ENCODE measurements around the gene FAM3B.
"Not testable (repeated sequence)": the region's sequence is repeated elsewhere in the genome, so short reads cannot be mapped to it uniquely, and the experiment has no call there.

FAM3B gene

DNA sequence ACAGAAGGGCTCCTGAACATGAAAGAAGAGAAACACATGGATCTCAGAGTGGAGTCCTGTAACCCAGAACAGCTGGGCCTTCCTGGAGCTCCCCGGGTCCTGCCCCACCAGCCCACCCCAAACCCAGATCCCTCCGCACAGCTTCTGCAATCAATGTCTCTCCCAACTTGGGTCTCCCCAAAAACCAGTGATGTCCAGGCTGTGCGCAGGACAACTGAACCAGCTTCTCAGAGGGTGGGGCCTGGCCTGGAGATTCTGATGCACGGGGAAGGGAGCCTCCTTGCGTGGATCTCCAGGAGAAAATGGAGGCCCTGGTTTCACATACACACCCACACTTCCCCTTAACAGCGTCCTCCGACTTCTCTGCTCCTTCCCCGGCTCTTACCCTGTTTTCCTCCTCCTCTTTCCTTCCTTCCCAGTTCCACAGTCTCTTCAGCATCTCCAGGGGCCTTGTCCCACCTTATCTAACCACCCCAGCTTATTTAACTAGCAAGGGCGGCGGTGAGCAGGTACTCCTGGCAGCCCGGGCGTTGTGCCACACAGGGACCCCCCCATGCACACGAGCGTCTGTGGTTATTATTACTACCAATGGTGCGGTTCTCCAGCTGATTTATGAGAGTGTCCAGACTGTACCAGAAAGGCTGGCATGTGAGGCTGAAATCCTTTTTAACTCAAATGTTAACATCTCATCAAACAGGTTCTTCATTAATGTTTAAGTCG is 34.0 kb downstream of the FAM3B start:
- no peak for DNase-seq (ENCODE audit: low read depth)

DNA sequence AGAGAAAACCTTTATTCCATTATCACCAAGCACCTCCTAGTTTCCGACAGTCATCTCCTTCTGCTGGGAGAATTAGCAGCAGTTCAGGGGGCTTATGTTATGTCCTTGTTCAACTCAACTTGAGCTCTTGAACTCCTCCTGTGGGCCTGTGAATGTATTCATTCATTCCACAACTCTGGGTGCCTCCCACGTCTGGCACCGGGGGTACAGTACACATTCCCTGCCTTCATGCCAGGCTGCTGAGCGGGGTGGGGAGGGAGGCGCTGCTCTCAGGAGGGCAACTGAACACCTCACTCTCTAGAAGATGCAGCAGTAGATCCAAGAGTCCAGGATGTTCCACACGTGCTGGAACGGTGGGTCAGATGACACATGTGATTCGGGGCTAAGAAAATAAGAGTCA is 40.9 kb downstream of the FAM3B start:
- no peak for DNase-seq (ENCODE audit: low read depth)

DNA sequence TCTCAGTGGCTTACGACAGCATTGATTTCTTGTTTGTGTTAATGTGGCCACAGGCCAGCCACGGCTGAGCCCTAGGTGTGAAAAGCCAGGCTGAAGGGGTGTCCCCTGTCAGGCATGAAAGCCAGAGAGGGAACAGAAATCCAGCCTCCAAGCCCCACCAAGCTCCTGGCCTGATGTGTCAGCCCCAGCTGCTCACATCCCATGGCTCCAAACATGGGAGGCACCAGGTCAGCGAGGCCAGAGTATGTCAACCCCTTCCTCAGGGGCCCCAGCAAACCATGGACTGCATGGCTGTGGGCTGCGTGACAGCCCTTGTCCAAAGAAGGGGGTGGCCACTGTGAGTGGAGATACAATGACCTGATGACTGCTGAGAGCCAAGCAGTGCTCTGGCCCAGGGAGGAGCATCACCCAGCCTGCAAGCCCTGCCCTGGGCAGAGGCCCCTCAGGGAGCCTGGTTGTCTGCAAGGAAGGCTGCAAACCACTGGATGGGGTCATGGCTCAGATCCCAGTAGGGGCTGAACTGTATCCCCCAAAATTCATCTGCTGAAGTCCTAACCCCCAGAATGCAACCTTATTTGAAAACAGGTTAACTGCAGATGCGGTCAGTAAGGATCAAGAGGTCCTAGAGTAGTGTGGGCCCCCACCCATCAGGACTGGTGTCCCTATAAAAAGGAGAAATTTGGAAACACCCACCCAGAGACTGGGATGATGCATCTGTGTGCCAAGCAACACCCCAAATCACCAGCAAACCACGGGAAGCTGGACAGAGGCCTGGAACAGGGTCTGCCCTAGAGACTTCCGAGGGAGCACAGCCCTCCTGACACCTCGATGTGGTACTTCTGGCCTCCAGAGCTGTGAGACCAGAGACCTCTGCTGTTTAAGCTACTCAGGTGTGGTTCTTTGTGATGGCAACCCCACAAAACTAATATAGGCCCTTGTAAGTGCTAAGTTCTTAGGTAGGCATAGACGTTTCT is 41.9 kb downstream of the FAM3B start:
- no peak for DNase-seq (ENCODE audit: low read depth)

DNA sequence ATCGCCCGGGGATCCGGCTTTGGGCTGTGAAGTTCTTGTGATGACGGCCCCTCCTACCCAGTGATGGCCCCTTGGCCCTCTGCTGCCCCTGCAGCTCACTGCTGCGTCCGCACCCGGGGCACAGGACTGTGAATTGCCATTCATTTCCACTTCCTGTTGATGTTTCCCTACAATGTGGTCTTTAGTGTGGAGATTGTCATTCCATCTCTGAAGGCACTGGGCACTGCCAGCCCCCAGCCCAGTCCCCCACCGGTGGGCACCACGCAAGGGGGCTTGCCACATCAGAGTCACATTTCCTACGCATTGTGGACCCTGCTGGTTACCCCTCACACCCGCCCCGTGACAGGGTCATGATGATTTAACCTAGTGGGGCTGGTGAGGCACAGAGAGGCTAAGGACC is 42.7 kb downstream of the FAM3B start:
- no peak for DNase-seq (ENCODE audit: low read depth)

DNA sequence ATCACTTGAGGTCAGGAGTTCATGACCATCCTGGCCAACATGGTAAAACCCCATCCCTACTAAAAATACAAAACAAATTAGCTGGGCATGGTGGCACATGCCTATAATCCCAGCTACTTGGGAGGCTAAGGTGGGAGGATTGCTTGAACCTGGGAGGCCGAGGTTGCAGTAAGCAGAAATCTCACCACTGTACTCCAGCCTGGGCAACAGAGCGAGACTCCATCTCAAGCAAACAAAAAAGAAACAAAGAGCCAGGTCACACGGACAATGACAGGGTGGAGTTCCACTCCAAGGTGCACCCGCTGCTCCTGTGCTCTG is 43.1 kb downstream of the FAM3B start:
- DNase-seq (ENCODE audit: low read depth), result not testable (repeated sequence)

DNA sequence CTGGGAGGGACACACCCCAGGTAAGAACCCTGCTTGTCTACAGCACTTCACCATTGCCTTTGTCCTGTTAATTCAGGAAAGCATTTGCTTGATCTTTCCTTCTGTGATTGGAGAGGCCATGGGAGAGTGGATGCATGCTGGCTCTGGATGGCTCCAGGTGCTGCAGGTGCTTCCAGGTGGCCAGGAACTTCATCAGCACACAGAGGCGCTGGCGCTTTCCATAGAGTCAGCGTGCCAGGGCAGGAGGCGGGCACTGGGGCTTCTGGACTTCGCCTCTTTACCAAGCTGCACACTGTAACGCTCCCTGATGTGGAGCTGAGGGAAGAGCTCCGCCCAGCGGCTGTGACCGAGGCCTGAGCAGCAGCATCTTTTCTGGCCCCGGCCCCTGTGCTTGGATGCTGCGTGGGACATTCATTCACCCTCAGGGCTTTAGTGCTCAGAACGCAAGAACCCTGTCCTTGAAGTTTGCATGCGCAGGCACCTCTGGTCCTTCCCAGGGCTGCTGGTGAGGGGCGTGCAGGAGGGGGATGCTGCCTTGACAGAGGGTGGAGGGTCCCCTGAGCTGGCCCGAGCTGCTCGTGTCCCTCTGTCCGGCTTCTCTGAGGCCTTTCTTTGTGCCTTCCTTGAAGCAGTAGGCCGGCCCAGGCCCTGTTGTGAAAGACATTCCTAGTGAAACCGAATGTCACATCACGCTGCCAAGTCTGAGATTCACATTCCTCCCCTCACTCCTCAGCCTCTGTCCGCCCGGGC is 43.6 kb downstream of the FAM3B start:
- no peak for DNase-seq (ENCODE audit: low read depth)

DNA sequence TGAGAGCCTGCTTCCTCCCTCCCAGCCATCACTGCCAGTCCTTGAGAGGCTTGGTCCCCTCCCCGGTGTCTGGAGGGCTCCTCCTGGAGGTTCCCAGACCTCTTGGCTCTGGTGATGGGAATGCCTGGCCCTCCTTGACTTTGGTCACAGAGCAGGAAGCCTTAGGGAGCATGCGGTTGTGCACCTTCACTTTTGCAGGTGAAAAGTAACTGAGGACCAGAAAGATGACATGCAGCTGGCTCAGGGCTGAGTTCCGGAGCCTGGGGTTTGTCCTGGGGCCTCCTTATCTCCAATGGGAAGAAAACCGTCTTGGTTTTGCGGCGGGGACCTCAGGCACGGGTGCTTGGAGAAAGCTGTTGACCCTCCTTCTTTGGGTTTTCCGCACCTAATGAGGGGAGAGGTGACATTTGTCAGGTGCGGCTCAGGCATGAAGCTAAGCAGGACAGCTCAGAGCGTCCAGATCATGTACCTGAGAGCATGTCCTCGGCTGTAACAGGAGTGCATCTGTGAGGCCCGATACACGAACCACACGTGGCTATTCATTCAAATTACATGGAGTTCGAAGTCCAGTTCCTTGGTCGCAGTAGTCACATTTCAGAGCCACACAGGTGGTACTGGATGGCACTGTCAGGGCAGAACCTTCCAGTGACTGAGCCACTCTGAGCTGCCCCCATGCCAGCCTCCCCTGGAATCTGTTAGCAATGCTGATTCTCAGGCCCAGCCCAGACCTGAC is 44.6 kb downstream of the FAM3B start:
- no peak for DNase-seq (ENCODE audit: low read depth)

DNA sequence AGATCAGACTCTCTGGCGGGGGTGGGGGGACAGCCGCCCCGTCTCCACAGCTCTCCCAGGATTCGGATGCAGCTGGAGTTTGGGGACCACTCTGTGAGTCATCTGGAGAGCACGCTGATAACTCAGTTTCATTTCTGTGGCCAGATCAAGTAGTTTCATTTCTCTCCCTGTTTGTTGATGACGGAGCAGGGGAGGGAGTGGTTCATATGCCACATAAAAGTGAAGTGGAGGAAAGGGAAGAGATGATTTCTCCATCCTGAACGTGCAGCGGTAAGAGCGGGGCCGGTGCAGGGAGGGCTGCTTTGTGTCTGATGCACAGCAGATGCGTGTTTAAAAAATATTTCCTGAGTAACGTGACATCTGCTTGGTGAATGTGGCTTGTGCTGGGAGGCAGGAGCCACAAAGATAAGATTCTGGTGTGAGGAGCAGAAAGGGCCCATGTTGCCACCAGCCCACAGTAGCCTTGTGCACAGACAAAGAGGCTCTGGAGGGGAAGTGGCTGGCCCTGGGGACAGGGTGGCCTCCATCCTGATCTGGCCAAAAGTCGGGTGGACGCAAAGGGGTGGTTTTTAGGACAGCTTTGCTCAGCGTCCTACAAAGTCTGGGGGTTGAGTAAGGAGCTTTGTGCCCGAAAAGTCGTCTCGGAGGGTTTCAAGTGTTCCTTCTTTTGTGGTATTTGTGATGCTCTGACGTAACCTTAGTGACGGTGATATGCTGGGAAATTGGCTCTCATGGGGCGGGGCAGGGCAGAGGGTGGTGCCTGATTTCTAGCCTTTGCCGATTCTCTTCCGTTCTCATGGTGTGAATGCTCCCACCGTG is 45.4 kb downstream of the FAM3B start, which contains the start of gene MX2:
Gene MX2 (plus strand): TSS at position 242 of the 819 bp plus-strand sequence. CDS start 14,880 bp downstream, outside the sequence.
- peak; percentile 56 for DNase-seq (ENCODE audit: low read depth)

DNA sequence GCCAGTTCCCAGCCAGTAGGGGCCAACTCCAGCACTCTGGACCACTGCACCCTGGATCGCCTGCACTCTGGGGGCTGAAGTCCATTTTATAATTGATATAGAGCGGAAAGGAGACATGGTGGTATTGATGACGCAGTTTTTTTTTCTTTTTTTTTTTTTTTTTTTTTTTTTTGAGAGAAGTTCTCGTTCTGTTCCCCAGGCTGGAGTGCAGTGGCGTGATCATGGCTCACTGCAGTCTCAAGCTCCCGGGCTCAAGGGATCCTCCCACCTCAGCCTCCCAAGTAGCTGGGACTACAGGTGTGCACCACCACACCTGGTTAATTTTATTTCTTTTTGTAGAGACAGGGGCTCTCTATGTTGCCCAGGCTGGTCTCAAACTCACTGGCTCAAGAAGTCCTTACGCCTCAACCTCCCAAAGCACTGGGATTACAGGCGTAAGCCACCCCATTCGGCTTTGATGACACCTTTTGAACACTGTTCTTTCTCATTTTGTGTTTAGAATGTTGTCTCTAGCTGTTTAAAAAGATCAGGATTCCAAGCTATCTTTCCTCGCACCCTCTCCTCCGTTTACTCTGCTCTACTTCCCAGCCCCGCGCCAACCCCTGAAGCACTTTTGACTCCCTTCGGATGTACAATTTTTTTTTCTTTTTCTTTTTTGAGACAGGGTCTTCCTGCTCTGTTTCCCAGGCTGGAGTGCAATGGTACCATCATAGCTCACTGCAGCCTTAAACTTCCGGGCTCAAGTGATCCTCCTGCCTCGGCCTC is 46.2 kb downstream of the FAM3B start:
- no peak for DNase-seq (ENCODE audit: low read depth)

DNA sequence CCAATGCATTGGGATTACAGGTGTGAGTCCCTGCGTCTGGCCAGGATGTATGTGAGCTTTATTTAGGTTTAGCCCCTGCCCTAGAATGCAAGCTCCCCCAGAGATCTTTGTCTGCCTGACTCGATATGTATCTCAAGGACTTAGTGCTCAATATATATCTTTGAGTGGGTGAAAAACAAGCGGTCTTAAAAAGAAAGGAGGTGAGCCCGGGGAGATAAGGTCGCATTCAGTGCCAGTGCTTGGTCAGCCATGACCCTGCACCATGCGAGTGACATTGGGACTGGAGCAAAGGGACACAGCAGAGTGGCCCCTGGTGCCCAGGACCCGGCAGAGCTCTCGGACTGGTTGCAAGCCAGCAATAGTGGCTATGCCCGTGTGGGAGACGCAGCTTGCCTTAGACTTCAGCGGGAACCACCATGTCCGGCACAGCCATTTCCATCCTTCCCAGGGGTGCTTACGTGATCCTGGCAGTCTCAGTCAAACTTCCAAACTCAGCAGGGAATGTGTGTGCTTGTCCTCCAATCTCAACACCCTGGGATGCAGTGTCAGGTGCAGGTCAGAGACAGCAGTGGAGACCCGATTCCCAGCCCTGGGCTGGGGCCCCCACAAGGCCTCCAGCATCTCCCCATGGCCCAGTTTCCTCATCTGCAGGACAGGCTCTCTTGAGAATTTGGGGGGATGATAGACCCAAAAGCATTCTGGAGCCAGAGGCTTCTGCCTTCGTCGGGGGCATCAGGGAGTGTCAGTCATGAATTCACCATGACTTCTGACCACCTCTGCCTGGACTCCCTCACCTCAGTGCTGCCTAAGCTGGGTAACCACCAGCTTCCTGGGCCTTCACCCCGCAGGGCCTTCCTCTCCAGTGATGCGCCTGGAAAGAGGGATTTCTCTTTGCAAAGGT is 47.0 kb downstream of the FAM3B start:
- DNase-seq (ENCODE audit: low read depth), result no peak

DNA sequence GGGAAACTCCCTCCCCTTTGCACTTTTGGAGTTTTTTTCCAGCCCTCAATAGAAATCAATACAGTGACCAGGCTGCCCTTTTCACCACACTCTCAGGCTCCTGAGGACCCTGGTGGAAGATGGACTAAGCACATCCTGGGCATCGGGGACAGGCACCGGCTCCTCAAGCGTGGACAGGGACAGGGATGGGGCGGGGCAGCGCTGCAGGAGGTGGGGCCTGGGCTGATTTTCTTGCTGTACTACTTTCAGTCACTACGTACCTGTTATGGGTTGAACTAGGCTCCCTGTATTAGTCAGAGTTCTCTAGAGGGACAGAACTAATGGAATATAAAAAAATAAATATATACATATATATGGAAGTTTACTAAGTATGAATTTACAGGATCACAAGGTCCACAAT is 47.7 kb downstream of the FAM3B start:
- no peak for DNase-seq (ENCODE audit: low read depth)

DNA sequence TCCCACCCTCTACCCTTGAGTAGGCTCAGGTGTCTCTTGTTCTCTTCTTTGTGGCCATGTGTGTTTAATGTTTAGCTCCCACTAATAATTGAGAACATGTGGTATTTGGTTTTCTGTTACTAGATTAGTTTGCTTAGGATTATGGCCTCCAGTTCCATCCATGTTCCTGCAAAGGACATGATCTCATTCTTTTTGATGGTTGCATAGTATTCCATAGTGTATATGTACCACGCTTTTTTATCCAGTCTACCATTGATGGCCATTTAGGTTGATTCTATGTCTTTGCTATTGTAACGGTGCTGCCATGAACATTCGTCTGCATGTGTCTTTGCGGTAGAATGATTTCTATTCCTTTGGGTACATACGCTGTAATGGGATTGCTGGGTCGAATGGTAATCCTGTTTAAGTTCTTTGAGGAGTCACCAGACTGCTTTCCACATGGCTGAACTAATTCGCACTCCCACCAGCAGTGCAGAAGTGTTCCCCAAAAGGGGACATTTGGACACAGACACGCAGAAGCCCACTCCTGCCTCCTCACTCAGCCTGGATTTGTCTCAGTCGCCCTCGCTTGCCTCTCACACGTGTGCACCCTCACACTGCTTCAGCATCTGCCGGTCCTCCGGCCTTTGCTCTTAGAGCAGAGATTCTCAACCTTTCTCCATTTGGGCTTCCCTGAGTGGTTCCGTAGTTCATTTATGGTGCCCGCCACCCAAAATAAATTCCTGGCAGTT is 48.9 kb downstream of the FAM3B start:
- no peak for DNase-seq (ENCODE audit: low read depth)

DNA sequence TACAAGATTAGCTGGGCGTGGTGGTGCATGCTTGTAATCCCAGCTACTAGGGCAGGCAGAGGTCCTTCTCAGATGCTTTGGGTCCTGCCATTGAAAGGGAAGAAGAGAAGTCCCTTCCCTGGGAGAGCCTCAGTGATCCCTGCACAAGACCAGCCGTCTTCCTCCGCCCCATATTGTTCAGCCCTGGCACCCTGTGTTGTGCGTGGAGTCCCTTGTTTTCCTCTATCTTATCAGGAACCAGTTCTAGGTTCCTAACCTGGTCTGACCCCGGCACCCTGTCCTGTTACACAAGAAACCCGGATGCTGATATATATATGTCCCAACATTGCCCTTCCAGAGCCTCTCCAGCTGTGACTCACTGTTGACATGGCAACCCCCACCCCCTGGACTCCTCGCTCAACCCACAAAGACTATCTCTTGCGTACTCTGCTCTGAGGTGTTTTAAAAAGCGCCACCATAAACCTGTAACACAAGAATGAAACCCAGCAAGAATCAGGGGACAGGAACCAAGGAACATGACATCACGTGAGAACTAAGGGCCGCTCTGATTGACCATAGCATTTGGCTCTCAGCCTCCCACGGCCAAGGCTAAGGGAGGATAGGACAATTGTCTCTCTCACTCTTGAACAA is 50.0 kb downstream of the FAM3B start:
- no peak for DNase-seq (ENCODE audit: low read depth)

DNA sequence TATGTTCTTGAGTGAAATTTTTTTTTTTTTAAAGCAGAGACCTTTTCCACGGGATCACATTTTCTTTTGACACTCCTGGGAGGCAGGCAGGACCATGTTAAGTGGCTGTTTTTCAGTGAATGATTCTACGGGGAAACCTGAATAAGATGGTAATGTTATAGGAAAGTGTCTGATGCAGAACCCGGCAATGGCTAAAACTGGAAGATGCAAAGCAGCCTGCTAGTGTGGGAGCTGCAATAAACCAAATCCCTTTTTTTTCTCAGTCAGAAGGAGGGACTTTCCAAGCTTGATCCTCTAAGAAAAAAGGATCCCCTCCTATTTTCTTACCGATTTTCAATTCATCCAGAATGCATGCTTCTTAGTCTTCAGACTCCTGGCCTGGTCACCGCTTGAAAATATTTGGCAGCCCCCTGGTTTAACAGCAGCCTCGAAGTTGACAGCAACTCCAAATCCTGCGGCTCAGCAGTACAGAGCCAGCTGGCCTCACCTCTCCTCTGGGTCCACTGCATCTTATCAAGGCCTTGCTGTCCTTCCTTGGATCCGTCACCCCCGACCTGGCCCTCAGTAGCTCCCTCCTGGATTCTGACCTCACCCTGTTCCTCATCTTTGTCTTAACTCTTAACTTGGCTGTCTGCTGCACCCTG is 50.8 kb downstream of the FAM3B start:
- no peak for DNase-seq (ENCODE audit: low read depth)

DNA sequence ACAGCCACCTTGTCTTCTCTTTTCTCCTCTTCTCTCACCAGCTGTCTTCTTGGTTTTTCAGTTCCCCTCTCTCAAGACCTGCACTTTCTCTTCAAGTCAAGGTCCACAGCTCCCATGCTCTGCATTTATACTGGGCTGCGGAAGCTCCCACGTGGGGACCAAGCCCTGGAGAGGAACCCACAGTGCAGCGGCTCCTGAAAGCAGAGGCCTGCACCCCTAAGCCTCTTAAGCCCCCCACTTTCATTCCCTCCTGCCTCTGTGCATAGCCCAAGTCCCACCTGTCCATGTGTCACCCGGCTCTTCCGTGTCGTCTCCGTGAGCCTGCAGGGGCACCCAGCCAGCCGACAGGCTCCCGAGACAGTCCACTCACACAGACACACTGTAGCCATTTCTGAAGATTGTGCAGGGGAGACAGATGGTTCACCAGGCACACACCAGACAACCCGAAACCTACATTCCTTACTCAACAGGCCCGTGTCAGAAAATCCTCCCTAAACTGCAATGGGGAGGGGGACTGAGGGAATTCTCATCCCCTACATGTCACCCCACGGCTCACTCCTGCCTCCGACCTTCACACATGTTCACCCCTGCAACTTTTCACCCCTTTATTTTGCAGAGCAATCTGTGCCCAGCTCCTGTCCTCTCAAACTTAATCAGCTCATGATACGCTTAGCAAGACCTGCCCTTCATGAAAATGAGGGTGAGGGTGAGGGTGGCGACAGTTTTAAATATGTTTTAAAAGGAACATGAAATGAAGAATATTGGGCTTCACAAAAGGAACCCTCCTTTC is 51.5 kb downstream of the FAM3B start:
- DNase-seq (ENCODE audit: low read depth), result no peak

DNA sequence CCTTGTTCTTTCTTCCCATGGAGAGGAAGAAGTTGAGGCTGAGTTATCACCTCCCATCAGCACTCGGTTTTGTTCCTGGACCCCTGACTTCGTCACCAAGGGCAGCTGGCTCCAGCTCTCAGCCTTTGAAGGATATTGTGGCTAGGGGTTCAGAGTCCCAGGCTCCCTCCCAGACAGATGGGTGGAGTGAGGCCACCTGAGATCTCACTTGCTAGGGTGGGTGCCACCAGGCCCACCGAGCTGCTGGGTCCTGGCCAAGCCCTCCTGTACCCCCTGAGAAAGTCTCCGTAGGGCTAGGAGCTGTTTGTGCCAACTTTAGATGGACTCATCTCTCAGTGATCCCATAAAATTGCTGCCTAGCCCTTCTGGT is 52.1 kb downstream of the FAM3B start:
- no peak for DNase-seq (ENCODE audit: low read depth)

Data from CMK (cell line).